Osteocyte (in vitro differentiated cells): ENCODE measurements around the gene ABCA13. TPM values are rescaled to one million over a fixed set of nuclear protein-coding genes. Genes with fewer than 3 reads are reported as not detected.

Source experiments
- DNase-seq: peaks from one replicate; pipeline ENCODE4 v3.0.0; 2021; ENCODE audit warnings: mixed read lengths; ENCODE audit not compliant: unreplicated experiment; ENCODE audit errors: extremely low spot score
- H3K27ac Mint-ChIP-seq: one replicate; pipeline ENCODE4 v1.8.0; 2021; ENCODE audit warnings: mild to moderate bottlenecking, mixed read lengths; ENCODE audit not compliant: unreplicated experiment
- H3K27me3 Mint-ChIP-seq: one replicate; pipeline ENCODE4 v1.8.0; 2021; ENCODE audit warnings: mixed read lengths; ENCODE audit not compliant: unreplicated experiment
- H3K36me3 Mint-ChIP-seq: one replicate; pipeline ENCODE4 v1.8.0; 2021; ENCODE audit warnings: mixed read lengths; ENCODE audit not compliant: unreplicated experiment
- H3K4me1 Mint-ChIP-seq: one replicate; pipeline ENCODE4 v1.8.0; 2021; ENCODE audit warnings: mixed read lengths; ENCODE audit not compliant: unreplicated experiment
- H3K4me3 Mint-ChIP-seq: one replicate; pipeline ENCODE4 v1.8.0; 2021; ENCODE audit warnings: mild to moderate bottlenecking, moderate library complexity, mixed read lengths; ENCODE audit not compliant: unreplicated experiment
- H3K9me3 Mint-ChIP-seq: one replicate; pipeline ENCODE4 v1.8.0; 2021; ENCODE audit warnings: mixed read lengths; ENCODE audit not compliant: unreplicated experiment
- total RNA-seq: library from RNA; stranded (reverse); gene quantifications from 2 replicates; pipeline ENCODE4 v1.2.1, GENCODE V29; 2021
- TF ChIP-seq, protein P1 (sequence below): fragments of 200-600 bp; sonication (generic); IDR thresholded peaks from 2 replicates; pipeline ENCODE4 v1.5.0; 2021; ENCODE audit warnings: antibody characterized with exemption, mild to moderate bottlenecking, moderate library complexity

Gene ABCA13
- total RNA-seq, 1 donor from 2014 or later, result 1.1 TPM

DNA sequence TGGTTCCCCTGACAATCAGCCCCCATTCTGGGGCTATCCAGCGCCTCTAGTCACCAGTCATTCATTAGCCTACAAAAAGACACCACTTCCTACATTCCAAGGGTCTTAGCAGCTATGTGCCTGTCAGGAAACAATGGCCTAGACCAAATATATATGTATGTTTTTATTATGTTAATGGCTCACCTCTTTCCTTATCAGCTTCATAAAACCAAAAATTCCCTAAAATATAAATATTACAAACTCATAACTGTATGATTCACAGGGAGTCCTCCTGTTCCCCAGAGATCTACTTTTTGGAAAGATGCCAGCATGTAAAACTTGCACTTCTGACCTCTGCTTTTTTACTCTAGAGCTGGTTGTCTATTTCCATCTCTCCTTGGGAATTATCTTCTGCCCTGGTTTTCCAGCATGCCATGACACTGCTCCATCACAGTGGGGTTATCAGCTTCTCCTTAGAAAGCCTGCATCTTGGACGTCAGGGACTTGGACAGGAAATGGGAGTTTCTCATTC is 79.2 kb downstream of the ABCA13 start:
- H3K27ac Mint-ChIP-seq, result no peak overlapping the region
- no peak for DNase-seq
- H3K36me3 Mint-ChIP-seq, result no peaks in the 10 kb centered on the region
- TF ChIP-seq, protein P1, sequence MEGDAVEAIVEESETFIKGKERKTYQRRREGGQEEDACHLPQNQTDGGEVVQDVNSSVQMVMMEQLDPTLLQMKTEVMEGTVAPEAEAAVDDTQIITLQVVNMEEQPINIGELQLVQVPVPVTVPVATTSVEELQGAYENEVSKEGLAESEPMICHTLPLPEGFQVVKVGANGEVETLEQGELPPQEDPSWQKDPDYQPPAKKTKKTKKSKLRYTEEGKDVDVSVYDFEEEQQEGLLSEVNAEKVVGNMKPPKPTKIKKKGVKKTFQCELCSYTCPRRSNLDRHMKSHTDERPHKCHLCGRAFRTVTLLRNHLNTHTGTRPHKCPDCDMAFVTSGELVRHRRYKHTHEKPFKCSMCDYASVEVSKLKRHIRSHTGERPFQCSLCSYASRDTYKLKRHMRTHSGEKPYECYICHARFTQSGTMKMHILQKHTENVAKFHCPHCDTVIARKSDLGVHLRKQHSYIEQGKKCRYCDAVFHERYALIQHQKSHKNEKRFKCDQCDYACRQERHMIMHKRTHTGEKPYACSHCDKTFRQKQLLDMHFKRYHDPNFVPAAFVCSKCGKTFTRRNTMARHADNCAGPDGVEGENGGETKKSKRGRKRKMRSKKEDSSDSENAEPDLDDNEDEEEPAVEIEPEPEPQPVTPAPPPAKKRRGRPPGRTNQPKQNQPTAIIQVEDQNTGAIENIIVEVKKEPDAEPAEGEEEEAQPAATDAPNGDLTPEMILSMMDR, result no peak
- no peak overlapping the region for H3K4me3 Mint-ChIP-seq
- peaks cover 15% of the 10 kb centered on the region for H3K4me1 Mint-ChIP-seq
- peaks cover 2% of the 10 kb centered on the region for H3K27me3 Mint-ChIP-seq
- H3K9me3 Mint-ChIP-seq, result no peaks in the 10 kb centered on the region

DNA sequence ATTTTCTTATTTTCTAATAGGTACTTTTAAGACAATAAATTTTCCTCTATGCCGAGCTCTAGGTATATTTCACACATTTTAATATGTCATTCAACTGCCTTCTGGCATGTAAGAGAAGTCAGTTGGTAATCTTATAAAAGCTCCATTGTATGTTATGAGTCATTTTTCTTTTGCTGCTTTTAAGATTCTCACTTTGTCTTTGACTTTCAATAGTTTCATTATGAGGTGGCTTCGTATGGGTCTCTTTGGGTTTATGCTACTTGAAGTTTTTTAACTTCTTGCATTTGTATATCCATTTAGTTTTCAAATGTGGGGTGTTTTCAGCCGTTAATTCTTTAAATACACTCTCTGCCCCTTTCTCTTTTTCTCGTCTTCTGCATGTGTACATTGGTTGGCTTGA is 80.5 kb downstream of the ABCA13 start:
- H3K9me3 Mint-ChIP-seq, result peaks cover 2% of the 10 kb centered on the region
- no peaks in the 10 kb centered on the region for H3K36me3 Mint-ChIP-seq
- H3K4me1 Mint-ChIP-seq, result peaks cover 8% of the 10 kb centered on the region
- DNase-seq, result no peak
- peaks cover 8% of the 10 kb centered on the region for H3K27me3 Mint-ChIP-seq
- TF ChIP-seq, protein P1, result no peak
- no peak overlapping the region for H3K4me3 Mint-ChIP-seq
- no peak overlapping the region for H3K27ac Mint-ChIP-seq

DNA sequence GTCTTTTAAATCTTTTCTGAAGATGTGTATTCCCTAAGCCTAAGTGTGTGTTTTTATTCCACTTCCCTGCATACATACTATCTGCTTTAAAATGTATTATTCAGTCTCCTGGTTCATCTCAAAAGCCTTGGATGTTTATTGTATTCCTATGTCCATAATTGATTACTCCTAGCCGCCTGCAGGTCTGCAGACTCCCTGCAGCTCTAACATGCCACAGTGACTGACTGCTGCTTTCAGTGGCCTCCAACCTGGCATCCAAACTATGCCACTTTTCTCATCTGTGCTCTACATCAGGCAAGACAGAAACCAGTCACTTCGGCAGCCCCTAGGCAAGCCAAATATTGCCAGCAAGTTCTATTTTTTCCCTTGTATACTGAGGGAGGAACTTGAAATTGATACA is 81.7 kb downstream of the ABCA13 start:
- Mint-ChIP-seq H3K9me3 (peaks cover 6% of the 10 kb centered on the region), H3K27ac (no peak overlapping the region), H3K4me3 (no peak overlapping the region), H3K36me3 (no peaks in the 10 kb centered on the region), H3K27me3 (peaks cover 15% of the 10 kb centered on the region), H3K4me1 (peaks cover 8% of the 10 kb centered on the region)
- DNase-seq, result no peak
- TF ChIP-seq, protein P1, result no peak

DNA sequence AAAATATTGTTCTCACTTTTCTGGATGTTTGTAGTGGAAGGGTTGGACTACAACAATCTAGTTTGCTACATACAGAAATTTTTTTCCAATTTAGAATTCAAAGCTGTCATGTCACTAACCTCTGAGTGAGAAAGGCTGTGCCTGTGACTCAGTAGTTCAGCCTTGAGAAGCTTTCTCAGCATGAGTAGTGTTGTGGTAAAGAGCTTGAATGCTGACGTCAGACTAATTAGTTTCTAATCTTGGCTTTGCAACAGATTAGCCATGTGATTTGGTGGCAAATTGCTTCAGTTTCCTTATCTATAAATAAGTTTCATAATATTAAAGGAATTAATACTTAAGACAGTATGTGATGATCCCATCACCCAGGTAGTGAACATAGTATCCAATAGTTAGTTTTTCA is 83.8 kb downstream of the ABCA13 start:
- H3K36me3 Mint-ChIP-seq, result no peaks in the 10 kb centered on the region
- TF ChIP-seq, protein P1, result no peak
- DNase-seq, result no peak
- H3K27ac Mint-ChIP-seq, result no peak overlapping the region
- H3K4me1 Mint-ChIP-seq, result peaks cover 8% of the 10 kb centered on the region
- H3K4me3 Mint-ChIP-seq, result no peak overlapping the region
- peaks cover 15% of the 10 kb centered on the region for H3K27me3 Mint-ChIP-seq
- H3K9me3 Mint-ChIP-seq, result peaks cover 6% of the 10 kb centered on the region

DNA sequence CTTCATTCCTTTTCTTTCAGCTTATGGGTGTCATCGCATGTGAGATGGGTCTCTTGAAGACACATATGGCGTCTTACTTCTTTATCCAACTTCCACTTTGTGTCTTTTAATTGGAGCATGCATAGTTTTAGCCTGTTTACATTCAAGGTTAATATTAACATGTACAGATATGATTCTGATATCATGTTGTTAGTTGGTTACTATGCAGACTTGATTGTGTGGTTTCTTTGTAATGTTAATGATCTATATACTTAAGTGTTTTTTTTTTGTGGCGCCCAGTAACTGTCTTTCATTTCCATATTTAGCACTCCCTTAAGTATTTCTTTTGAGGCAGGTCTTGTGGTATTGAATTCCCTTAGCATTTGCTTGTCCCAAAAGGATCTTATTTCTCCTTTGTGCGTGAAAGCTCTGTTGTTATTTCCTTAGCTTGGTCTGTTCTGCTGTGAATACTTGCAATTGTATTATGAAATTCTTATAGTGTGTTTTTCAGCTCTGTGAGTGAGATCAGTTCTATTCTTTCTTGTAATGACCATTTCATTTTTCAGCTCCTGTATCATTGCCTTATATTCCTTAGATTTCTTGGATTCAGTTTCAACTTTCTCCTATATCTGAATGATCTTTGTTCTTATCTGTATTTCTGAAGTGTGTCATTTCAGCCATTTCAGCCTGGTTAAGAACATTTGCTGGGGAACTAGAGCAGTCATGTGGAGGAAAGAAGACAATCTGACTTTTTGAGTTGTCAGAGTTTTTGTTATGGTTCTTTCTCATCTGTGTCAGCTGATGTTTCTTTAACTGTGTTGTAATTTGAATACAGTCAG is 88.4 kb downstream of the ABCA13 start:
- H3K36me3 Mint-ChIP-seq, result no peaks in the 10 kb centered on the region
- H3K4me1 Mint-ChIP-seq, result no peaks in the 10 kb centered on the region
- H3K27me3 Mint-ChIP-seq, result peaks cover 25% of the 10 kb centered on the region
- no peak overlapping the region for H3K4me3 Mint-ChIP-seq
- H3K27ac Mint-ChIP-seq, result no peak overlapping the region
- H3K9me3 Mint-ChIP-seq, result peaks cover 8% of the 10 kb centered on the region
- no peak for DNase-seq
- TF ChIP-seq, protein P1, result no peak
